Liver (tissue), 9 donors: ENCODE measurements around the gene ZSWIM6. TPM values are rescaled to one million over a fixed set of nuclear protein-coding genes. Genes with fewer than 3 reads are reported as not detected.

Experiments used
- DNase-seq: peaks from one replicate; pipeline ENCODE4 v3.0.0-alpha.2; 2017; ENCODE audit warnings: low spot score
- H3K27ac ChIP-seq, 2 donors: one replicate each; pipeline ENCODE4 v1.7.0; 2013; ENCODE audit warnings: inconsistent platforms in 2 of 2, low read length in 2 of 2, control low read depth in 1 of 2, low read depth in 1 of 2, mild to moderate bottlenecking in 1 of 2
- H3K27me3 ChIP-seq, 4 donors: one replicate each; pipeline versions ENCODE4 v1.6.1 to v1.7.0; 2013; ENCODE audit warnings: low read length in 3 of 4, inconsistent platforms in 1 of 4, mild to moderate bottlenecking in 1 of 4, moderate library complexity in 1 of 4; ENCODE audit not compliant: control insufficient read depth in 4 of 4, insufficient read depth in 4 of 4
- H3K36me3 ChIP-seq, 4 donors: one replicate each; pipeline versions ENCODE4 v1.6.1 to v1.7.0; 2013; ENCODE audit warnings: low read length in 3 of 4, mild to moderate bottlenecking in 3 of 4, low read depth in 1 of 4, moderate library complexity in 1 of 4; ENCODE audit not compliant: control insufficient read depth in 4 of 4, insufficient read depth in 3 of 4
- H3K4me1 ChIP-seq, 4 donors: one replicate each; pipeline versions ENCODE4 v1.6.1 to v1.7.0; 2013; ENCODE audit warnings: low read length in 3 of 4, mild to moderate bottlenecking in 3 of 4, moderate library complexity in 1 of 4; ENCODE audit not compliant: control insufficient read depth in 4 of 4, insufficient read depth in 4 of 4
- H3K4me3 ChIP-seq, 3 donors: one replicate each; pipeline versions ENCODE4 v1.6.1 to v1.7.0; 2013; ENCODE audit warnings: low read length in 3 of 3, control low read depth in 1 of 3, low read depth in 1 of 3, mild to moderate bottlenecking in 1 of 3
- H3K9ac ChIP-seq, 2 donors: one replicate each; pipeline ENCODE4 v1.7.0; 2013; ENCODE audit warnings: low read length in 2 of 2, mild to moderate bottlenecking in 2 of 2, moderate library complexity in 2 of 2, control low read depth in 1 of 2, low read depth in 1 of 2
- H3K9me3 ChIP-seq, 4 donors: one replicate each; pipeline versions ENCODE4 v1.6.1 to v1.7.0; 2013; ENCODE audit warnings: low read length in 3 of 4; ENCODE audit not compliant: control insufficient read depth in 4 of 4
- FOXA2 ChIP-seq: IDR thresholded peaks from 2 replicates; pipeline ENCODE4 v1.6.1; 2016; ENCODE audit warnings: antibody characterized with exemption
- GABPA ChIP-seq, 2 donors: IDR thresholded peaks in 1 of 2; conservative IDR thresholded peaks in 1 of 2; 2 replicates each; pipeline ENCODE4 v1.6.1; 2016; ENCODE audit warnings: antibody characterized with exemption in 2 of 2, mild to moderate bottlenecking in 1 of 2, moderate library complexity in 1 of 2
- HNF4G ChIP-seq: IDR thresholded peaks from 2 replicates; pipeline ENCODE4 v1.6.1; 2016; ENCODE audit warnings: antibody characterized with exemption
- JUND ChIP-seq, 2 donors: IDR thresholded peaks; 2 replicates each; pipeline ENCODE4 v1.6.1; 2016; ENCODE audit warnings: antibody characterized with exemption in 2 of 2
- MAX ChIP-seq: IDR thresholded peaks from 2 replicates; pipeline ENCODE4 v1.6.1; 2016; ENCODE audit warnings: antibody characterized with exemption
- NR2F2 ChIP-seq: IDR thresholded peaks from 2 replicates; pipeline ENCODE4 v1.6.1; 2016; ENCODE audit warnings: antibody characterized with exemption
- RAD21 ChIP-seq, 2 donors: IDR thresholded peaks; 2 replicates each; pipeline ENCODE4 v1.6.1; 2016; ENCODE audit warnings: antibody characterized with exemption in 2 of 2, mild to moderate bottlenecking in 2 of 2
- RXRA ChIP-seq, 2 donors: IDR thresholded peaks; 2 replicates each; pipeline ENCODE4 v1.6.1; 2017 to 2018; ENCODE audit warnings: antibody characterized with exemption in 2 of 2, mild to moderate bottlenecking in 1 of 2
- SP1 ChIP-seq: IDR thresholded peaks from 2 replicates; pipeline ENCODE4 v1.6.1; 2018; ENCODE audit warnings: antibody characterized with exemption, mild to moderate bottlenecking
- YY1 ChIP-seq: IDR thresholded peaks from 2 replicates; pipeline ENCODE4 v1.6.1; 2016; ENCODE audit warnings: antibody characterized with exemption, mild to moderate bottlenecking
- WGBS: extraction: QIAGEN DNeasy Blood & Tissue Kit; methylation state at CpG from one replicate; pipeline ENCODE4 v1.1.7; 2013; 5-methylcytosine and 5-hydroxymethylcytosine counted together
- polyA plus RNA-seq, 2 donors: library from polyadenylated mRNA; stranded (reverse) in 1 of 2; unstranded in 1 of 2; fragments of 200-250 nt in 1 of 2; fragments of >200 nt in 1 of 2; fragmentation: Nextera tagmentation in 1 of 2; extraction: Ambion mirVana in 1 of 2; gene quantifications; one replicate each; pipeline versions ENCODE4 v1.2.1 to v1.2.3, GENCODE V29; 2013 to 2015
- total RNA-seq, 2 donors: library from RNA; depleted of rRNA; stranded (reverse); fragments of >200 nt; gene quantifications; one replicate each; pipeline ENCODE4 v1.2.3, GENCODE V29; 2014
- TF ChIP-seq, protein P1 (sequence below): IDR thresholded peaks from 2 replicates; pipeline ENCODE4 v1.6.1; 2016; ENCODE audit warnings: antibody characterized with exemption
- donor health status: healthy.
- donor health status: healthy.
- donor health status: healthy.
- donor health status: healthy.
- donor health status: healthy.

ZSWIM6 gene
- total and polyA plus RNA-seq, 4 donors: 1.3 to 5.2 (median 3.3) TPM

- TF ChIP-seq HNF4G (no peak), NR2F2 (no peak), MAX (no peak), FOXA2 (no peak)
- H3K4me1 ChIP-seq: peaks cover 2 to 24% (median 14%) of the 10 kb centered on the region in 4 donors
- H3K9me3 ChIP-seq: no peaks in the 10 kb centered on the region
- no peak overlapping the region for H3K4me3 ChIP-seq
- H3K36me3 ChIP-seq: no peaks in the 10 kb centered on the region
- no peak overlapping the region for H3K27ac ChIP-seq
- no peak overlapping the region for H3K9ac ChIP-seq
- no peak for DNase-seq
- H3K27me3 ChIP-seq: no peaks in the 10 kb centered on the region
Observed at GRCh38 chr5:61401726-61402125, 69.7 kb downstream of the ZSWIM6 start.

GRCh38 chr5:61402244-61402823 is 70.3 kb downstream of the ZSWIM6 start:
- no peak for DNase-seq
- no peaks in the 10 kb centered on the region for H3K27me3 ChIP-seq
- H3K27ac ChIP-seq: no peak overlapping the region
- H3K9ac ChIP-seq: no peak overlapping the region
- TF ChIP-seq RXRA (IDR thresholded peaks at IDR 0.05): no peak
- H3K4me3 ChIP-seq: no peak overlapping the region
- no peaks in the 10 kb centered on the region for H3K36me3 ChIP-seq
- no peaks in the 10 kb centered on the region for H3K9me3 ChIP-seq
- H3K4me1 ChIP-seq: peaks cover 2 to 25% (median 15%) of the 10 kb centered on the region in 4 donors

DNA sequence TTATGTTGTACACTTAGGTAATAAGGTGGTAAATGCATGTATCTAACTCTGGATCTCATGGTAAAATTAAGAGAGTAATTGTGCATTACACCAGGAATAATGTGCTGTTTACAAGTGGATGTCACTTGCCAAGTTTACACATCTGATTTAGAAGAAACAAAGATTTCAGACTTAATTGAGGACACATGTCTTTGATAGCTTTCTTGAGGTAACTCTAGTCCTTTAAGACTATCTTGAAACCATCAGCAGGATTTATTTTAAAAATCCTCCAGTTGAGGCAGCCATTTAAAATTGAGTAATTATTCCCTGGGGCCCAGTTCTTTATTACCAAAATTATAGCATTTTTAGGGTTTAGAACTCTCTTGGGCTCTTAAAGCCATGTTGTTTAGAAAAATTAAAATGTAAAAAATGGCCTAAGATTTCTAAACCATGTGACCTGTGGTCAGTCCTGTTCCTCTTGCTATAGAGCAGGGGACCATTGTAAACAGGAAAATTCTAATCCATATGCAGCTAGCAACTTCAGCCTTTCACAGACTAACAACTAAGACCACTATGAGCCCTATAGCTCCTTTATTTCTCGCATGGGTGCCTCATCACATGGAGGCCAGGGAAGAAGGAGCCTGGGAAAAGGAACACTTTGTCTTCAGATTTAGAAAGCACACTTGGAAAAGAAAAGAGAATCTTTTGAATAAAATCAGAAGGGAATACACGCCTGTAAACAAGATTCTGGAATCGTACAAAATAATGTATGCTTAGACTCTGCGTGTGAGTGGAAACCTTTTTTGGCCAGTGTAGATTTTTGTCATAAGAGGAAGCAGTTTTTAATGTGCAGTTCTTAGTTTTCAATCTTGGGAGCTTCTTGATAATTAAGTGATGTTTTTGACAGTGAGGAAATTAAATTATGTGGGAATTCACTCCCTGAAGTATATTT is 71.2 kb downstream of the ZSWIM6 start:
- Histone ChIP-seq H3K36me3 (no peaks in the 10 kb centered on the region), H3K9ac (no peak overlapping the region), H3K27ac (no peak overlapping the region), H3K9me3 (no peaks in the 10 kb centered on the region), H3K27me3 (no peaks in the 10 kb centered on the region), H3K4me1 (peaks cover 2 to 34% (median 21%) of the 10 kb centered on the region in 4 donors), H3K4me3 (no peak overlapping the region)
- TF ChIP-seq JUND (IDR thresholded peaks at IDR 0.05) (no peak), SP1 (no peak), MAX (no peak), YY1 (no peak), NR2F2 (no peak), GABPA (IDR thresholded peaks at IDR 0.05 in 1 of 2, conservative IDR thresholded peaks at IDR 0.05 in 1 of 2) (no peak), RAD21 (IDR thresholded peaks at IDR 0.05) (no peak)
- TF ChIP-seq, protein P1, sequence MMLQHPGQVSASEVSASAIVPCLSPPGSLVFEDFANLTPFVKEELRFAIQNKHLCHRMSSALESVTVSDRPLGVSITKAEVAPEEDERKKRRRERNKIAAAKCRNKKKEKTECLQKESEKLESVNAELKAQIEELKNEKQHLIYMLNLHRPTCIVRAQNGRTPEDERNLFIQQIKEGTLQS: no peak
- DNase-seq: no peak
- WGBS: 94% methylated on average over 4 of the region's 4 CpGs
